ENCODE data around the gene CAPN10. TPM values are rescaled to one million over a fixed set of nuclear protein-coding genes. Genes with fewer than 3 reads are reported as not detected.

The CAPN10 gene
- total and polyA plus RNA-seq, 2 experiments from 2014 or later, result 24.2 to 28.8 TPM

GRCh38 chr2:240624950-240625621, 38.6 kb downstream of the CAPN10 start, which contains the start of gene GPR35:
Gene GPR35, plus strand, starts transcription at chr2:240625480. Its CDS starts 4,473 bp downstream, at chr2:240629953.
- WGBS (ENCODE audit: low lambda C conversion rate, missing lambda C conversion rate), result 66% methylated on average over 13 of the region's 23 CpGs
- Histone ChIP-seq H4K20me1 (ENCODE audit: insufficient read depth, poor library complexity, severe bottlenecking) (no peaks in the 10 kb centered on the region), H2AFZ (no peak within 1 kb of the TSS), H3K36me3 (replicated peaks; ENCODE audit: insufficient read depth, low read depth) (no peaks in the 10 kb centered on the region), H3K27me3 (no peaks in the 10 kb centered on the region), H3K9me2 (replicated peaks; ENCODE audit: insufficient read depth) (no peaks in the 10 kb centered on the region), H3K4me2 (no peak within 1 kb of the TSS), H3K27ac (no peak within 1 kb of the TSS), H3K4me3 (no peak within 1 kb of the TSS), H3K79me2 (no peaks in the 10 kb centered on the region), H3K4me1 (ENCODE audit: insufficient read depth) (peaks cover 4% of the 10 kb centered on the region), H3K9me3 (ENCODE audit: low read depth) (no peaks in the 10 kb centered on the region)
- DNase-seq (ENCODE audit: low spot score), result peak; percentile 38
- TF ChIP-seq EZH2 (IDR thresholded peaks at IDR 0.05; ENCODE audit: borderline replicate concordance), result no peak
- no peak for TF ChIP-seq CTCF (IDR thresholded peaks at IDR 0.05; ENCODE audit: poor library complexity)
- no peak for TF ChIP-seq EZH2phosphoT487 (IDR thresholded peaks at IDR 0.05; ENCODE audit: low read depth, severe bottlenecking, unreplicated experiment)

GRCh38 chr2:240626531-240627300, 40.2 kb downstream of the CAPN10 start:
- Histone ChIP-seq H3K4me1 (ENCODE audit: insufficient read depth) (peaks cover 4% of the 10 kb centered on the region), H2AFZ (no peak overlapping the region), H3K9me2 (replicated peaks; ENCODE audit: insufficient read depth) (no peaks in the 10 kb centered on the region), H3K4me3 (no peak overlapping the region), H3K79me2 (no peaks in the 10 kb centered on the region), H3K9me3 (ENCODE audit: low read depth) (no peaks in the 10 kb centered on the region), H3K4me2 (no peak overlapping the region), H3K27me3 (no peaks in the 10 kb centered on the region), H3K27ac (peak overlapping the region; percentile 43), H4K20me1 (ENCODE audit: insufficient read depth, poor library complexity, severe bottlenecking) (no peaks in the 10 kb centered on the region), H3K36me3 (replicated peaks; ENCODE audit: insufficient read depth, low read depth) (no peaks in the 10 kb centered on the region)
- 61% methylated on average over 20 of the region's 21 CpGs for WGBS (ENCODE audit: low lambda C conversion rate, missing lambda C conversion rate)
- DNase-seq (ENCODE audit: low spot score), result peak; percentile 53
- no peak for TF ChIP-seq CTCF (IDR thresholded peaks at IDR 0.05; ENCODE audit: poor library complexity)
- TF ChIP-seq EZH2phosphoT487 (IDR thresholded peaks at IDR 0.05; ENCODE audit: low read depth, severe bottlenecking, unreplicated experiment), result no peak
- TF ChIP-seq EZH2 (IDR thresholded peaks at IDR 0.05; ENCODE audit: borderline replicate concordance), result no peak

GRCh38 chr2:240627736-240628506, 41.4 kb downstream of the CAPN10 start:
- H3K27me3 ChIP-seq, result no peaks in the 10 kb centered on the region
- H3K4me2 ChIP-seq, result no peak overlapping the region
- no peak overlapping the region for H3K27ac ChIP-seq
- no peak for DNase-seq (ENCODE audit: low spot score)
- no peaks in the 10 kb centered on the region for H4K20me1 ChIP-seq (ENCODE audit: insufficient read depth, poor library complexity, severe bottlenecking)
- WGBS (ENCODE audit: low lambda C conversion rate, missing lambda C conversion rate), result 92% methylated on average over 15 of the region's 17 CpGs
- no peaks in the 10 kb centered on the region for H3K9me2 ChIP-seq (replicated peaks; ENCODE audit: insufficient read depth)
- no peaks in the 10 kb centered on the region for H3K79me2 ChIP-seq
- H2AFZ ChIP-seq, result no peak overlapping the region
- no peak overlapping the region for H3K4me3 ChIP-seq
- no peaks in the 10 kb centered on the region for H3K36me3 ChIP-seq (replicated peaks; ENCODE audit: insufficient read depth, low read depth)
- no peaks in the 10 kb centered on the region for H3K9me3 ChIP-seq (ENCODE audit: low read depth)
- TF ChIP-seq EZH2 (IDR thresholded peaks at IDR 0.05; ENCODE audit: borderline replicate concordance) (no peak), EZH2phosphoT487 (IDR thresholded peaks at IDR 0.05; ENCODE audit: low read depth, severe bottlenecking, unreplicated experiment) (no peak), CTCF (IDR thresholded peaks at IDR 0.05; ENCODE audit: poor library complexity) (no peak)
- H3K4me1 ChIP-seq (ENCODE audit: insufficient read depth), result peaks cover 4% of the 10 kb centered on the region
